Inflammatory macrophage treated with lipopolysaccharide for 4 hours (primary cell): ENCODE results near the gene LAMC3.
"Not testable (repeated sequence)": the region's sequence is repeated elsewhere in the genome, so short reads cannot be mapped to it uniquely, and the experiment has no call there.

ENCODE experiments used
- DNase-seq: peaks from one replicate; pipeline ENCODE4 v3.0.0-alpha.2; 2020

LAMC3 gene

DNA sequence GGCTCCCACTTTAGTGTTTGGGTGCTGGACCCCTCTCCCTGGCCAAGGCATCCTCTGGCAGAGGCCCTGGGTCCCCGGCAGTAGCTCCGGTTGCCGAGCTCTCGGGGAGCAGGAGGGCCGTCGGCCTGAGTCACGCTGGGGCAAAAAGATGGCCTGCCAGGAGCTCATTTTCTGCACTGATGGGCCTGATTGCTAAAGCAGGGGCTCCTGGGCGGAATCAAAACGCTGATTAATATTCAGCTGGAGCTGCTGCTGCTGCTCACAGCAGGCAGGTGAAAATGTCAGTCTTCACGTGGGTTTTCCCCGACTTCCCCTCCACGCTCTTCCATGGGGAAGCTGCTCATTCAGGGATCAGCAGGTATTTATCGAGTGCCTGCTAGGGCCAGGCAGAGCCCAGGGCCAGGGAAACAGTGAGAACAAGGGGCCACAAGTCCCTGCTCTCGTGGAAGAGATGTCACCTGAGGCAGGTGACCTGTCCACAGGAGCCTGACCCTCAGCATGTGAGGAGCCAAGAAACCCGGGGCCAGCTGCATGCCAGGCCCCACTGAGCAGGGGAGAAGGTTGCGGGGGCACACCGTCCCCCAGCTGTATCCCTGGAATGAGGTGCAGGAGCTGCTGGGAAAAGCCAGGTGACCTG lies 22.1 kb downstream of the LAMC3 start:
- no peak for DNase-seq

DNA sequence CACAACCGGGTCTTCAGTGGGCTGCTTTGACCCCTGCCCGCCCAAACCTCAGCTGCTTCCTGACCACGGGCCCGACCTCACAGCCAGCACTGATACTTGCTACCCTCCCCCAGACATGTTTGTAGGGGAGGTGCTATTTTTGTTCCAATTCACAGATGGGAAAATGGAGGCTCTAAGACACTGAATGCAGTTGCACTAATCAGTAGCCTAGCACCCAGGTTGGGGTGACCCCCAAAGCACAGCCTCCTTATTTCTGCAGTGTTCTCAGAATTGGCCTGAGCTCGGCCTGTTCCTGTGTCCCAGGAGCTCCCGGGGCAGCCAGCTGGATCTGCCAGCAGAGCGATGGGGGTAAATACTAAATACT lies 22.6 kb downstream of the LAMC3 start:
- no peak for DNase-seq

DNA sequence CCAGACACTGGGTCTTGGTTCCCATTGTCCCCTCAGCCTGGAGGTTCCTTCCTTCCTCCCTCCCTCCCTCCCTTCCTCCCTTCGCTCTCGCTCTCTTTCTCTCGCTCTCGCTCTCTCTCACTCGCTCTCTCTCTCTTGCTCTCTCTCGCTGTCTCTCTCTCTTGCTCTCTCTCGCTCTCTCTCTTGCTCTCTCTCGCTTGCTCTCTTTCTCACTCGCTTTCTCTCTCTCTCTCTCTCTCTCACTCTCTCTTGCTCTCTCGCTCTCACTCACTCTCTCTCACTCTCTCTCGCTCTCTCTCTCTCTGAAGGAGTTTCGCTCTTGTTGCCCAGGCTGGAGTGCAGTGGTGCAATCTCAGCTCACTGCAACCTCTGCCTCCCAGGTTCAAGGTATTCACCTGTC lies 23.4 kb downstream of the LAMC3 start:
- DNase-seq, result no peak

DNA sequence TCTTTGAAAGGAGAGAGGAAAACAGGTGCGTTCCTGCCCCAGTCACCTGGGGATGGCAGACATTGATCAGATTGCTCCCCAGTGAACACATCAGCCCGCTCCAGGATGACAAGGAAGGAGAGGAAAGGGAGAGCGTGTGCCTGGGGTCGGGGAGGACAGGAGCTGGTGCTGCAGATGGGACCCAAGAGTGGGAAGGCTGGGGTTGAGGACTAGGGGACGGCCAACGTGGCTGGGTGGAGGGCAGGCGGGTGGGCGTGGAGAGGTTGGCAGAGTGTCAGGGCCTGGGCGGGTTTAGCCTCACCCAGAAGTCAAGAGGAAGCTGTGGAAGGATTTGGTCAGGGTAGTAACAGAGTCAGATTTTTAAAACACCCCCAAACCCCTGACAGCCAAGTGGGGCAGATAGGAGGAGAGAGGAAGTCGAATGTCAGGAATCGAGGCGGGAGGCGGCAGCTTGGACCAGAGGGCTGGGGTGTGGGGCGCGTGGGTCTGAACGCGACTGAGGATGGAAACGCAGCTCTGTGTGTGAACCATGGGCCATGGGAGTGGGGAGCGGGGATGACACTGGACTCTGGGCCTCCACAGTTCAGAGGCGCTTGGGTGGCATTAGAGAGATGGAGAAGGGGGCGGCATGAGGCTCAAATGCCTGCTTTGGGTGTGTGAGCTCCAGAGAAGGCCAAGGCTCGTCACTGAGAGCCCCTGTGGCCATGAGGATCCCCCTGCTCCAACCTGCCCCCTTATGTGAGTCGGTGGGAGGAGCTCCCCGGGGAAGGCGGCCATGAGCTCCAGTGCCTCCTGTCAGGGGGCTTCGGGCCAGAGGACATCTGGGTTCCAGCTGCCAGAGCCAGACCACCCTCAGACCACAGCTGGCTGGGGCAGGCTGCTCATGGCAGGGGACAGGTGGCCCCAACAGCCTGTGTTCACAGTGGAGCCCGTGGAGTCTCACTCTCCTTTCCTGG lies 24.6 kb downstream of the LAMC3 start:
- DNase-seq, result no peak

DNA sequence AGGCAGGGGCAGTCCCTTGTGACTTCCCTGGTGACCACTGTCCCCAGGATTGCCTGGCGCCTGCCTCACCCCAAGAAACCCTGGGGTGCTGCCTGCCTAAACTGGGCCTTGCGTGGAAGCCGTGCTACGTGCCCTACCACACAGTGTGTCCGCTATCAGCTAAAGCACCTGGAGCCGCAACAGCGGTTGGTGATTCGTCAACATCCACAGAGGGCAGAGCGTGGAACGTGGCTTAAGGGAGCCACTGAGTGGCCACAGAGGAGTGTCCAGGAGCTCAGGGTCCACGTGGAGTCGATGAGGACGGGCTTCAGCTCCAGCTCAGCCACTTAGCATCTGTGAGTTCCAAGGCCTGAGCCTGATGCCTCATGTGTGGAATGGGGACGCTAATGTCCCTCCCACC lies 25.3 kb downstream of the LAMC3 start:
- DNase-seq, result no peak

DNA sequence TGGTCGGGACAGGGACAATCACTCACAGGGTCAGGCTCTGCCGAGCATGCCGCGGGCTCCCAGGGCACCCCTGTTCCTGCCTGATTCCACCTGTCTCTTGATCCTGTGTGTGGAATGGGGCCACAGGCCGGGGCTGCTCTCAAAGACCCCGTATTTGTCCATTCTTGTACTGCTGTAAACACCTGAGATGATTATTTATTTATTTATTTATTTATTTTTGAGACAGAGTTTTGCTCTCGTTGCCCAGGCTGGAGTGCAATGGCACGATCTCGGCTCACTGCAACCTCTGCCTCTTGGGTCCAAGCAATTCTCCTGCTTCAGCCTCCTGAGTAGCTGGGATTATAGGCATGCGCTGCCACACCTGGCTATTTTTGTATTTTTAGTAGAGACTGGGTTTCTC lies 25.8 kb downstream of the LAMC3 start:
- DNase-seq, result not testable (repeated sequence)

DNA sequence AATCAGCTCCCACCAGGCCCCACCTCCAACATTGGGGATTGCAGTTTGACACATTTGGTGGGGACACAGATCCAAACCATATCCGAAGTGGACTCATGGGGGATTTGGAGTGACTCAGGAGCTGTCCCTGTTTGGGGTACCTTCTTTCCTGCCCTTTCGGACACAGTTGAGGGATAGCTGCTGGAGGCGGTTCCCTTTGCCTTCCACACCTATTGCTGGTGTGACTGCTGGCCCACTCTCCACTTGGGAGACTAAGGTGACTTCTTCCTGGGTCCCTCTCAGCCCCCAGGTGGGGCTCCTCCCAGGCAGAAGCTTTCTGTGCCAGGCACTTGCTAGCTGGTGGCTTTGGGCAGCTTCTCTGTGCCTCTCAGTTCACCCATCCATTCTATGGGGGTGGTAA lies 26.6 kb downstream of the LAMC3 start:
- DNase-seq, result no peak

DNA sequence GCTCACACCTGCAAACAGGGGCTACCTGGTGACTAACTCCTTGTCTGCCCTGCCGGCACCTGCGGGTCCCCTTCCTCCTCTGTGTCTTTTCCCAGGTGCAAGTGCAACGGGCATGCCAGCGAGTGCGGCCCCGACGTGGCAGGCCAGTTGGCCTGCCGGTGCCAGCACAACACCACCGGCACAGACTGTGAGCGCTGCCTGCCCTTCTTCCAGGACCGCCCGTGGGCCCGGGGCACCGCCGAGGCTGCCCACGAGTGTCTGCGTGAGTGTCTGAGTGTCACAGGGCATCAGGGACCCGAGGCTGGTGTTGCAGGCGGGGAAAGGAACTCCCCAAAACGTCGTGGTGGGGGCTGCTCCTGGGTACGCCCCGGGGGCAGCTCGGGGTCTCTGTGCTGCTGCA lies 27.1 kb downstream of the LAMC3 start:
- no peak for DNase-seq

DNA sequence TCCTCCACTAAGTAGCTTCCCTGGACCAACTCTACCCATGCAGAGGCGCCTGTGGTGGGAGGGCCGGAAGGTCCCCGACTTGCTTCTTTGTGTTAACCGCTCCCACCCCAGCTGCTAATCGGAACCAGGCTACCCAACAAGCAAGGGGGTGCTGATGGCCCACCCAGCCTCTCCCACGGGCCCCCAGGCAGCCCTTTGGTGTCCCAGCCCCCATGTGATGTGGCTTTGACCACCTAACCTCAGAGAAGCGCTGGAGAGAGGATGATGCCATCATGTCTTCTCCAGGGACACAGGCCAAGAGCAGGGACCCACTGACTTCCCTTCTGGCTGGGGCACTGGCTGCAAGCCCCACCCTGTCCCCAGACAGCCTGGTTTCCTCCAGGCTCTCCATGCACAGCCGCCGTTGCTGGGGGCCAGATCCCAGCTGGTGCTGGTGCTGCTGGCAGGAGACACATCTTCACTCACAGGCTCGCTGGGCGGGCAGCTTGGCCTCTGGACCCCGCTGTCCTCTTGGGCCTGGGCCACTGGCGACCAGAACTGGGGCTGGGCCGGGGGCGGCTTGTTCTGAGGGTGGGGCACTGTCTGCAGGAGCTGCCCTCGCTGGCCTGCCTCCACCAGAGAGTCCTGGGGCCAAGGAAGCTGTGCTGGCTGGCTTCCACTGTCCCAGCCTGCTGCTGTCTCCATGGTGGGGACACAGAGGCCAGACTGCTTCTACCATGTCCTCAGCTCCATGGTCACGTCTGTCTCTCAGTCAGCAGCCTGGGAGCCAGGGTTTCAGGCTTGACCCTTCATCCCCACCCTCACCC lies 27.8 kb downstream of the LAMC3 start:
- DNase-seq, result no peak

DNA sequence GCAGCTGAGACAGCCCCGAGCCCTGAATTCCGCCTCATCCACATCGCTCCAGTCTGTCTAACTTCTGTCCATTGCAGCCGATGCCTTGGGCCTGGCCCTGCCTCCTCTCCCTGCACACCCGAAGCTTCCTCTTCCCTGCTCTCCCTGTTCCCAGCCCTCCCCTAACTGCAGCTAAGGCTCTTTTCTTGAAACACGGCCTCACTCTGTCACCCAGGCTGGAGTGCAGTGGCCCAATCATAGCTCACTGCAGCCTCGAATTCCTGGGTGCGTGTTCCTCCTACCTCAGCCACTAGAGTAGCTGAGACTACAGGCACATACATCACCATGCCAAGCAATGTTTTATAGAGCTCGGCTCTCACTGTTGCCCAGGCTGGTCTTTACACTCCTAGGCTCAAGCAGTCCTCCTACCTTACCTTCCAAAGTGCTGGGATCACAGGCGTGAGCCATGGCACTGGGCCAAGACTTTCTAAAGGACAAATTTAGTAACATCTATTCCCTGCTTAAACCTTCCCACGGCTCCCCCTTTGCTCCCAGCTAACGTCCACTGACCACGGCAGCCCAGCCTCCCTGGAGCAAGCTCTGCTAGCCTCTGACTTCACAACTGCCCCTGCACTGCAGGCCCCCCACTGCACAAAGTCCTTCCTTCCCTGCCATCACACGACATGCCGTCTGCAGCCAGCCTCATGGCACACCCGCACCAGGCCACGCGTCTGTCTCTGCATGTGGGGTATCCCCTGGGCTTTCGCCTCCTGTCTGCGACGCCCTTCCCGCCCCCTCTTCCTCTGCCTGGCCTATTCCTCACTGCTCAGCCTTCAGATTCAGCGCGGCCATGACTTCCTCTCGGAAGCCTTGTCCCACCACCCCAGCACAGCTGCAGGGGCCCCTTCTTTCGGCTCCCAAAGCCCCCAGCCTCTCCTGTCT lies 28.6 kb downstream of the LAMC3 start:
- no peak for DNase-seq

DNA sequence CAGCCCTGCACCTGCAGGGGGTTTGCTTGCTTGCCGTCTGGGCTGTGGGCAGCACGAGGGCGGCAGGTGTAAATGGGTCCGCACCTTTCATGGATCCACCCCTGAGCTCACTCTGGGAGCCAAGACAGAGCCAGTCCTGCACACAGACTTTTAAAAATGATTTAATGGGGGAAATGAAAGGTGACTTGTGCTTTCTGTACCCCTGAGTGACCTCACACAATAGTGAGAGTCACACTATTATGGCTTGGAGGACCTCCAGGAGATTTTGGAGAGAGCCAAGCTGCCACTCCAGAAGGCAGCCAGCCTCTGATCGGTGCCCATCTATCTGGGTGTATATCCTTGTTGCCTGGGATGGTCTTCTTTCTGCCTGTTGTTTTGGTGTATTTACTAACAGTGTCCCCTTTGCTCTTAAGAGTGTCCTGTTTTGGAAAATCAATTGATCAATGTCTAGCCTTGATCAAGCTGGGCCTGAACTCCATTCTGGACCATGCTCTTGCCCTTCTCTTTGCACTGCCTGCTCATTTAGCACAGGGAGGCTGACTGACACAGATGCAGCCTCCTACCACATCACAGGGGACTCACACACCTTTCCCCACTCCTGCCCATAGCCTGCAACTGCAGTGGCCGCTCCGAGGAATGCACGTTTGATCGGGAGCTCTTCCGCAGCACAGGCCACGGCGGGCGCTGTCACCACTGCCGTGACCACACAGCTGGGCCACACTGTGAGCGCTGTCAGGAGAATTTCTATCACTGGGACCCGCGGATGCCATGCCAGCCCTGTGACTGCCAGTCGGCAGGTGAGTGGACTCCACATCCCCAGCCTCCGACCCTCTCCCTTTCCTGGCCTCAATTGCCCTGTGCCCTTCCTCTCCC lies 29.5 kb downstream of the LAMC3 start:
- no peak for DNase-seq

DNA sequence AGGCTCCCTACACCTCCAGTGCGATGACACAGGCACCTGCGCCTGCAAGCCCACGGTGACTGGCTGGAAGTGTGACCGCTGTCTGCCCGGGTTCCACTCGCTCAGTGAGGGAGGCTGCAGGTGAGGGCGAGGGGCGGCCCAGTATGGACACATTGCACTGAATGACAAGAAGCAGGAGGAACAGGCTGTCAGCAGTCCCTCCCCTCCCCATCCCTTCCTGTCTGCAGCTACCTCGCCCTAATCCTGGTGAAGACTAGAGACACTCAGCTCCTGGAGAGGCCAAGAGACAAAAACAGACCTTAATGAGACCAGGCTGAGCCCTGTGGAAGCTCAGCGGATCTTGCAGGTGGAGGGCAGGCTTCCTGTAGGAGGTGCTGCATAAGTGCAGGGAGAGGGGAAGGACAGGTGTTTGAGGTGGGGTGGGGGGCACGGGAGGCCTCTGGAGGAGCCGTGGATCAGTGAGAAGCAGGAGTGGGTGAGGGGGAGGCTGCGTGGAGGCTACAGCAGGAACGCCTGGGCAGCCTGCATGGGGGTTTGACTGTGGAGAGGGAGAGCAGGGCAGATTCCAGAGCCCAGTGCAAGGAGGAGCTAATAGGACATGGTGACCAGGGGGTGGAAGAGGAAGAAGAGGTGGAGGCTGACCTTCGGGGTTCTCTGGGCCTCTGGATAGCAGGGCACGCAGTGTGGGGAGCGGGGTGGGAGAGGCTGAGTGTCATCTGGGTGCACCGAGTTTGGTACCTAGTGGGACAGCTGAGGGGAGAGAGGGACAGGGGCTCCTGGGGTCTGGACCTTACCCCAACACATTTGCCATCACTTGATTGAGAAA lies 30.4 kb downstream of the LAMC3 start:
- no peak for DNase-seq

DNA sequence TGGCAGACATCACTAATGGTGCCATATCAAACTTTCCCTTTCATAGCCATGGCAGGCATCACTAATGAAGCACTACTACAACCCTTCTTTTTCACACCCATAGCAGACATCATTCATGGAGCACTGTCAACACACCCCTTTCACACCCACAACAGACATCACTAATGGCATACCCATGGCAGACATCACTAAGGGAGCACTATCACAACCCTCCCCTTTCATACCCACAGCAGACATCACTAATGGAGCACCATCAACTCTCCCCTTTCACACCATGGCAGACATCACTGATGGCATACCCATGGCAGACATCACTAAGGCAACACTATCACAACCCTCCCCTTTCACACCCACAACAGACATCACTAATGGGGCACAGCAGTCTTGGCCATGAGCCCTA lies 33.7 kb downstream of the LAMC3 start:
- DNase-seq, result no peak

DNA sequence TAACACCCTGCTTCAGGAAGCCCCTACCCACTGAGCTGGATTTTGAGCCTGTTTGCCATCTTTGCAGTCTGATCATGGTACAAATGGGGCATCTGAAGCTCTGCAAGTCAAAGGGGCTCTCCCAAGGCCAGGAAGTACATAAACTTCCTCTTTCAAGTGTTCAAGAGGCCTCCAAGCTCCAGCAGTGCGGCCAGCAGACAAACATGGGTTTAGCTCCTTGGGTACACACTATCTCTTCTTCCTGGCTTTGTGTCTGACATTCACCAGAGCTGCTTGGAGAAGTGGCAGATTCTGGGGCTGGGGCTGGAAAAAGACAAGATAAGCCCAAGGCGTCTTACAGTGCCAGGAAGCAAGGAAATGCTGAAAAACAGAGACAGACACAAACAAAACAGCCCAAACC lies 34.1 kb downstream of the LAMC3 start:
- DNase-seq, result peak; percentile 59

DNA sequence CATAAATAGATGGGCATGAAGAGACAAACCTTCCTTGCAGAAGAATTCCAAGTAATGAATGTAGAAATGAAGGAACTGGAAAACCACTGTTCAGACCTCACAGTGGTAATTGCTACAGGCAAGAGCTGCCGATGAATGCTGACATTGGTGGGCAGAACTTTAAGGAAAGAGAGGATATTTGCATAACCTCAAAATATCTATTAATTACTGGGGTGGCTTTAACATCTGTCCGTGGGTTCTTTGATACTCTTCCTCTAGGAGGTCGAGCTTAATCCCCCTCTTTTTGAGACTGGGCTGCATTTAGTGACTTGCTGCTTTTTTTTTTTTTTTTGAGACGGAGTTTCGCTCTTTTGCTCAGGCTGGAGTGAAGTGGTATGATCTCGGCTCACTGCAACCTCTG lies 34.7 kb downstream of the LAMC3 start:
- DNase-seq, result no peak

DNA sequence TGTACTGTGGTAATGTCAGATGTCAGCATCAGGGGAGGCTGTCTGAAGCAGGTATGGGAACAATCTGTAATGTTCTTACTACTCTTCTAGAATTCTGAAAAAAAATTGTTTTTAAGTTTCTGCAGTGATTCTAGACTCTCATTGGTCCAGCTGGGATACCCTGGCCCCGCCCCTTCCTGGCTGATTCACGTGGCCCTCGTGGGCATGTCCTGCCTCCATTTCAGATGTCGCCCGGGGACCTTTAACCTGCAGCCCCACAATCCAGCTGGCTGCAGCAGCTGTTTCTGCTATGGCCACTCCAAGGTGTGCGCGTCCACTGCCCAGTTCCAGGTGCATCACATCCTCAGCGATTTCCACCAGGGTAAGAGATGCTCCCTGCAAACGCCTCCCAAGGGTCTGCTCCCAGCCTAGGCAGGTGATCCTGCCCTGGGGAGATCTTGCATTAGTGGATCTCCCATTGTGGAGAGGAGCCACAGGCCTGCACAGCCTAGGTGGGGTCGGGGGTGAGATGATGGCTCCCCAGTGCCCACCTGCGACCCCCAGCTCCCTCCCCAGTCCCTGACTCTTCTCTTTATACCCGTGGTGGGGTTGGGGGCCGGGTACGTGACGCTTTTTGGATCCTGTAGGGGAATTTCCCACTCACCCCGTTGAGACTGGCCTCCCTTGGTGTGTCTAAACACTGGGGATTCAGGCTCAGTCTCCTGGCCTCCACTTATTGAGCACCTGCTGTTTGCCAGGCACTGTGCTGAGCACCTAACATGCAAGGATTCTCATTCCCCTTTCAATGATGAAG lies 36.5 kb downstream of the LAMC3 start:
- no peak for DNase-seq

DNA sequence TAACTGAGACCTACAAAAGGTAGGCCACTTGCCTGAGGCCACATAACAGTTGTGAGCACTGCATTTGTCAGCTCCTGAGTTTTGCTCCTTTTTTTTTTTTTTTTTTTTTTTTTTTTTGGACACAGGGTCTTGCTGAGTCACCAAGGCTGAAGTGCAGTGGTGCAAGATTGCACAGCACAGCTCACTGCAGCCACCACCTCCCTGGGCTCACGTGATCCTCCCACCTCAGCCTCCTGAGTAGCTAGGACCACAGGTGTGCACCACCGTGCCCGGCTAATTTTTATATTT lies 37.1 kb downstream of the LAMC3 start:
- DNase-seq, result no peak

DNA sequence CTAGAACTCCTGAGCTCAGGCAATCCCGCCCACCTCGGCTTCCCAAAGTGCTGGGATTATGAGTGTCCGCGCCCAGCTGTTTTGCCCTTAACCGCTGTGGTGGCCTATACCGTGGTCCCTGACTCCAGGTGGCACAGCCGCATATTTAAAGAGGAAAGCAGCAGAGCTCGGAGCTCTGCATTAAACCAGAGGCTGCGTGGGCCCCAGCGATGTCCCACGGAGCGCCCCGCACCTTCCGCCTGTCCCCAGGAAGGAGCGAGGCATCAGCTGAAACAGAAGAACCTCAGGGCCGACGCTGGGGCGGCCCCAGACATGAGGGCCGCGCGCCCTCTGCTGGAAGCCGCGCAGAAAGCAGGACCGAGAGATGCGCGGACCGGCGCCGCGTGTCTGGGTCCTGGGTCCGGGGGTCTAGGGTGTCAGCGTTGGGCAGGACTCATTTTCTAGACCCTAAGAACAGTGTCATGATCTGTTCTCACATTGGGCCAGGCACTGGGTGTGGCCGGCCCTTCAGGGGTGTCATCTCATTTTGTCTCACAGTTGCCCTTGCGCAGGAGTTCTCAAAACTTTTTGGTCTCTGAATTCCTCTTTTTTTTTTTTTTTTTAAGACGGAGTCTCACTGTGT lies 37.7 kb downstream of the LAMC3 start:
- DNase-seq, result peak; percentile 62

DNA sequence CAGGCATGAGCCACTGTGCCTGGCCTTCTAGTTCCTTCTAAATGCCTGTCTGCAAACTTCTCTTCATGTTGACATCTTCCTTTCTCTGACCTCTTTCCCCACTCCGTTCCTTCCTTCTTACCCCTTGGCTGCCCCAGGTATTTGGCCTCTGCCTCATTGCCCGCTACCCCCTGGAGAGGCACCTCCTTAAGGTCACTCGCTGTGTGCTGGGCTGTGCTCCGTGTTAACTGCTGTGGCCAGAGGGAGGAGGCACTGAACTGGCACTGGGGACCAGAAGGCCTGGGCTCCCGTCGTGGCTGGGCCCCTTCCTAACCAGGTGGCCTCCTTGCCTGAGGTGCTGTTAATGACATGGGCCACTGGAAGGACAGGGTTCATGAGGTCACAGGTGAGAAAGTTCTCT lies 39.4 kb downstream of the LAMC3 start:
- no peak for DNase-seq

DNA sequence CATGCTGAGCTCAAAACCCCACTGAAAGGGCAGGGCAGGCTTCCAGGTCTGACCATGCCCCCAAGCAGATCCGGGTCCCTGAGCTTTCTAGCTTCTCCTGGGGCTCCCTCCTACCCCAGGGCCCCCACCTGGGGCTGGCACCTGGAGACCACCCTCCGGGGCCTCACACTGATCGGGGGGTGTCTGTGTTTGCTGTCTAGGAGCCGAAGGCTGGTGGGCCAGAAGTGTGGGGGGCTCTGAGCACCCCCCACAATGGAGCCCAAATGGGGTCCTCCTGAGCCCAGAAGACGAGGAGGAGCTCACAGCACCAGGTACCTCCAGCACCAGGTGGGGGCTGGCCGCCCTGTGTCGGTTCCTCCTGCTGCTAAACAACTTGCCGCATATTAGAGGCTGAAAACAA lies 39.8 kb downstream of the LAMC3 start:
- no peak for DNase-seq
